Activated CD8-positive, alpha-beta T cell treated with anti-CD3 and anti-CD28 coated beads for 36 hours (primary cell): ENCODE data around the gene NECAB2. TPM values are rescaled to one million over a fixed set of nuclear protein-coding genes. Genes with fewer than 3 reads are reported as not detected.

Source experiments
- ATAC-seq: fragments of 200-7000 bp; cut with Tn5 transposase; one replicate; pipeline ENCODE4 v1.10.0; 2021; ENCODE audit warnings: mild to moderate bottlenecking, moderate library complexity
- CTCF ChIA-PET: fragments of 350-600 bp; sonication (Branson Sonifier 250); formaldehyde crosslinking; loops from one replicate; lab custom pipeline; 2021; ENCODE audit warnings: antibody characterized with exemption; lab: Charles Lee
- POLR2A ChIA-PET: fragments of 350-600 bp; sonication (Branson Sonifier 250); formaldehyde crosslinking; loops from one replicate; lab custom pipeline; 2021; ENCODE audit warnings: antibody characterized with exemption; lab: Charles Lee
- DNase-seq: peaks from one replicate; pipeline ENCODE4 v3.0.0-alpha.2; 2020
- H3K27ac Mint-ChIP-seq: one replicate; pipeline ENCODE4 v1.8.0; 2021; ENCODE audit warnings: mild to moderate bottlenecking, mixed read lengths
- H3K27me3 Mint-ChIP-seq: one replicate; pipeline ENCODE4 v1.8.0; 2021; ENCODE audit warnings: mixed read lengths
- H3K36me3 Mint-ChIP-seq: one replicate; pipeline ENCODE4 v1.8.0; 2021; ENCODE audit warnings: low read depth, mixed read lengths
- H3K4me1 Mint-ChIP-seq: one replicate; pipeline ENCODE4 v1.8.0; 2021; ENCODE audit warnings: low read depth, mixed read lengths
- H3K4me3 Mint-ChIP-seq: one replicate; pipeline ENCODE4 v1.8.0; 2021; ENCODE audit warnings: mild to moderate bottlenecking, moderate library complexity, mixed read lengths
- H3K9me3 Mint-ChIP-seq: one replicate; pipeline ENCODE4 v1.8.0; 2021; ENCODE audit warnings: mixed read lengths
- intact Hi-C: fragments of 100-400 bp; cut with micrococcal nuclease; formaldehyde crosslinking; loops from one replicate; pipeline ENCODE4 v1.10.0; 2022
- total RNA-seq, 2 experiments: library from RNA; stranded (reverse); gene quantifications; one replicate each; pipeline ENCODE4 v1.2.3, GENCODE V29; 2021
- TF ChIP-seq, protein P1 (sequence below): fragments of 200-600 bp; IDR thresholded peaks from one replicate; pipeline ENCODE4 v1.8.0; 2022; ENCODE audit warnings: antibody characterized with exemption, mild to moderate bottlenecking

NECAB2 gene
- total RNA-seq, 2 experiments from 2014 or later, result not detected

DNA sequence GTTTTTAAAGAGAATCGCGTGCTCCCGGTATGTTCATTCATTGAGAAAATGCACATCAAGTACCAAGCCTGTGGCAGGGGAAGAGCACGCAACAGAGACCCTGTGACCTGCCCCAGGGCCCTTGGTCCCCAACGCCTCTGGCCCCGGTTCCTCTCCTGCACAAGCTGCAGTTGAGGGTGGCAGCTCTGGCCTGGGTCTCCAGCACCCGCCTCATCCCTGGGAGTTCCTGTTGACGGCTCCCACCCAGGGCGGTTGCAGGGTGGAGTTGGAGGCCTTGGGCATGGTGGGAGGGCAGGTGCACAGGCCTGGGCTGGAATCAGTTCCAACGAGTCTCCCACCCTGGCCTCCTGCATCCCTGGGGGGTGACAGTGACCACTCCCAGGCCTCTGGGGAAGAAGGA lies 5.0 kb downstream of the NECAB2 start:
- H3K9me3 Mint-ChIP-seq, result no peaks in the 10 kb centered on the region
- POLR2A ChIA-PET, result no interaction called here
- CTCF ChIA-PET, result no interaction called here
- no peak overlapping the region for H3K4me3 Mint-ChIP-seq
- no peak for ATAC-seq
- H3K27me3 Mint-ChIP-seq, result peaks cover 10% of the 10 kb centered on the region
- H3K36me3 Mint-ChIP-seq, result no peaks in the 10 kb centered on the region
- H3K4me1 Mint-ChIP-seq, result peaks cover 2% of the 10 kb centered on the region
- H3K27ac Mint-ChIP-seq, result no peak overlapping the region
- TF ChIP-seq, protein P1, sequence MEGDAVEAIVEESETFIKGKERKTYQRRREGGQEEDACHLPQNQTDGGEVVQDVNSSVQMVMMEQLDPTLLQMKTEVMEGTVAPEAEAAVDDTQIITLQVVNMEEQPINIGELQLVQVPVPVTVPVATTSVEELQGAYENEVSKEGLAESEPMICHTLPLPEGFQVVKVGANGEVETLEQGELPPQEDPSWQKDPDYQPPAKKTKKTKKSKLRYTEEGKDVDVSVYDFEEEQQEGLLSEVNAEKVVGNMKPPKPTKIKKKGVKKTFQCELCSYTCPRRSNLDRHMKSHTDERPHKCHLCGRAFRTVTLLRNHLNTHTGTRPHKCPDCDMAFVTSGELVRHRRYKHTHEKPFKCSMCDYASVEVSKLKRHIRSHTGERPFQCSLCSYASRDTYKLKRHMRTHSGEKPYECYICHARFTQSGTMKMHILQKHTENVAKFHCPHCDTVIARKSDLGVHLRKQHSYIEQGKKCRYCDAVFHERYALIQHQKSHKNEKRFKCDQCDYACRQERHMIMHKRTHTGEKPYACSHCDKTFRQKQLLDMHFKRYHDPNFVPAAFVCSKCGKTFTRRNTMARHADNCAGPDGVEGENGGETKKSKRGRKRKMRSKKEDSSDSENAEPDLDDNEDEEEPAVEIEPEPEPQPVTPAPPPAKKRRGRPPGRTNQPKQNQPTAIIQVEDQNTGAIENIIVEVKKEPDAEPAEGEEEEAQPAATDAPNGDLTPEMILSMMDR, result no peak
- no peak for DNase-seq
- intact Hi-C loops, result no loop called here

- no peaks in the 10 kb centered on the region for H3K36me3 Mint-ChIP-seq
- H3K27ac Mint-ChIP-seq, result no peak overlapping the region
- CTCF ChIA-PET, result no interaction called here
- H3K4me3 Mint-ChIP-seq, result no peak overlapping the region
- ATAC-seq (no peak), DNase-seq (no peak)
- H3K27me3 Mint-ChIP-seq, result peaks cover 10% of the 10 kb centered on the region
- POLR2A ChIA-PET, result no interaction called here
- H3K4me1 Mint-ChIP-seq, result peaks cover 2% of the 10 kb centered on the region
- peaks cover 4% of the 10 kb centered on the region for H3K9me3 Mint-ChIP-seq
- intact Hi-C loops, result no loop called here
- TF ChIP-seq, protein P1, result no peak
These were observed 5.7 kb downstream of the NECAB2 start for GRCh38 chr16:83973581-83974385.

DNA sequence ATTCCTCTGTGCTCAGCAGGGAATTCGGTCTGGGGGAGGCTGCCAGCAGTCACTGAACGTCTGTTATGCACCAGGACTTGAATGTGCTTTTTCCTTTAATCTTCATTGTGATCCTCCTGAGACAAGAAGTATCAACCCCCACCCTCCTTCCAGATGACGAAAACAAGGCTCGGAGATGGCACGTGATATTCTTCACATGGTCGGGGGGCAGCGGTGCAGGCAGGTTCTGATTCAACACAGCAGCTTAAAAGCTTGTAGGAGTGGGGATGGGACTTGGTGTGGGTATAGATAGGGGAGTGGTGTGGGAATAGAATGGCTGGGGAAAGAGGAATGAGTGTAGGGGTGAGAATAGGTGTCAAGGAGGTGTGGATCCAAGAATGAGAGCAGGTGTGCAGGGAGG lies 6.4 kb downstream of the NECAB2 start:
- ChIA-PET CTCF (no interaction called here), POLR2A (no interaction called here)
- Mint-ChIP-seq H3K4me1 (no peaks in the 10 kb centered on the region), H3K4me3 (no peak overlapping the region), H3K36me3 (no peaks in the 10 kb centered on the region), H3K27me3 (peaks cover 6% of the 10 kb centered on the region), H3K27ac (no peak overlapping the region), H3K9me3 (peaks cover 5% of the 10 kb centered on the region)
- no peak for DNase-seq
- intact Hi-C loops, result no loop called here
- no peak for ATAC-seq
- TF ChIP-seq, protein P1, result no peak

- Mint-ChIP-seq H3K36me3 (no peaks in the 10 kb centered on the region), H3K4me3 (no peak overlapping the region), H3K4me1 (no peaks in the 10 kb centered on the region), H3K9me3 (peaks cover 5% of the 10 kb centered on the region), H3K27me3 (no peaks in the 10 kb centered on the region), H3K27ac (no peak overlapping the region)
- intact Hi-C loops, result no loop called here
- TF ChIP-seq, protein P1, result no peak
- ATAC-seq, result no peak
- CTCF ChIA-PET, result no interaction called here
- POLR2A ChIA-PET, result no interaction called here
- DNase-seq, result no peak
These were observed 7.7 kb downstream of the NECAB2 start for GRCh38 chr16:83975590-83976260.
